GM19452 (cell line): ENCODE results near the gene DUS2.
"Not testable (repeated sequence)": the region's sequence is repeated elsewhere in the genome, so short reads cannot be mapped to it uniquely, and the experiment has no call there.

Experiments used
- ATAC-seq: cut with Tn5 transposase; IDR thresholded peaks from one replicate; pipeline ENCODE4 v1.9.1; 2021; ENCODE audit not compliant: unreplicated experiment

DUS2 gene

DNA sequence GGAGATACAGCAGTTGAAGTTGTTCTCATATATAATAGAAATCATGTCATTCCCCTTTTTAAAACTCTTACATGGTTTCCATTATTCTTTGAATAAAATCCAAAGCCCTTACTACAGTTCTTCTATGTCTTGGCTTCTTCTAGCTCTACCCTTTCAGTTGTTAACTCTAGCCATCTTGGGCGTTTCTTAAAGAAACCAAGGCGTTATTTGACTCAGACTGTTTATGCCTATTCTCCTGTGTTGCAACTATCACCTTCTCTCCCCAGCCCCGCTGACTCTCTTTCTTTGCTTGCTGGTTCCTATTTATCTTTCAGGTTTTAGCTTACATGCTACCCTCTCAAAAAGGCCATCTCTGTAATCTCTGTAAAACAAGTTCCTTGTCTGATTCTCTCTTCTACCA is 94.8 kb downstream of the DUS2 start:
- ATAC-seq: no peak

DNA sequence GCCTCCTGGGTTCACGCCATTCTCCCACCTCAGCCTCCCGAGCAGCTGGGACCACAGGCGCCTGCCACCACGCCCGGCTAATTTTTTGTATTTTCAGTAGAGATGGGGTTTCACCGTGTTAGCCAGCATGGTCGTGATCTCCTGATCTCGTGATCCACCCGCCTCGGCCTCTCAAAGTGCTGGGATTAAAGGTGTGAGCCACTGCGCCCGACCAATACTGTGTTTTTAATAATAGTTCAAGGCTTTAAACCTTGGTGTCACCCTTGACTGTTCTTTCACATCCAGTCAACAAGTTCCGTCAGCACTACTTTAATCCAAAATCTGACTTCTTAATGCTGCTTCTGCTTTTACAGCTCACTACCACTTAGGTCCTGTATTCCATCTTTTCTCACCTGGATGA is 95.9 kb downstream of the DUS2 start:
- not testable (repeated sequence) for ATAC-seq

DNA sequence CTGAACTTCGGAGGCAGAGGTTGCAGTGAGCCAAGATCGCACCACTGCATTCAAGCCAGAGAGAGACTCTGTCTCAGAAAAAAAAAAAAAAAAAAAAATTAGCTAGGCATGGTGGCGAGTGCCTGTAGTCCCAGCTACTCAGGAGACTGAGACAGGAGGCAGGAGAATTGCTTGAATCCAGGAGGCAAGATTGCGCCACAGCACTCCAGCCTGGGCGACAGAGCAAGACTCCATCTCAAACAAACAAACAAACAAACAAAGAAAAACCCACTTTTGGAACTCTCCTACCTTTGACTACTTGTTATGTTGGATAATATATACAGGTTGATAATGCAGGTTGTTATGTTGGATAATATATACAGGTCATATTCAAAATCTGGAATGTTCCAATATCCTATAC is 97.4 kb downstream of the DUS2 start:
- not testable (repeated sequence) for ATAC-seq

DNA sequence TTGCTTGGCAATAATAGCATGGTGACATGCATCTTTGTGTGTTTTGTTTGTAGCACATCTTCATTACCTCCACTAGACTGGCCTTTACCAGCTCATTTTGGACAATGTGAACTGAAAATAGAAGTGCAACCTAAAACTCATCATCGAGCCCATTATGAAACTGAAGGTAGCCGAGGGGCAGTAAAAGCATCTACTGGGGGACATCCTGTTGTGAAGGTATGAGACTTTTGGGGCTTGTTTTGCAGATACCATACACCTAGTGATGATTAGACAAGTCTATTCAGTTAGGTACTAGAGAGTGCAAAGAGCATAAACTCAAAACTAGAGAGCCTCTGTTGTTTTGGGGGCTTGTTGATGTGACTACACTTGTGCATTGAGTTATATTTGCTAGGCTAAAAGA is 103.3 kb downstream of the DUS2 start:
- no peak for ATAC-seq

DNA sequence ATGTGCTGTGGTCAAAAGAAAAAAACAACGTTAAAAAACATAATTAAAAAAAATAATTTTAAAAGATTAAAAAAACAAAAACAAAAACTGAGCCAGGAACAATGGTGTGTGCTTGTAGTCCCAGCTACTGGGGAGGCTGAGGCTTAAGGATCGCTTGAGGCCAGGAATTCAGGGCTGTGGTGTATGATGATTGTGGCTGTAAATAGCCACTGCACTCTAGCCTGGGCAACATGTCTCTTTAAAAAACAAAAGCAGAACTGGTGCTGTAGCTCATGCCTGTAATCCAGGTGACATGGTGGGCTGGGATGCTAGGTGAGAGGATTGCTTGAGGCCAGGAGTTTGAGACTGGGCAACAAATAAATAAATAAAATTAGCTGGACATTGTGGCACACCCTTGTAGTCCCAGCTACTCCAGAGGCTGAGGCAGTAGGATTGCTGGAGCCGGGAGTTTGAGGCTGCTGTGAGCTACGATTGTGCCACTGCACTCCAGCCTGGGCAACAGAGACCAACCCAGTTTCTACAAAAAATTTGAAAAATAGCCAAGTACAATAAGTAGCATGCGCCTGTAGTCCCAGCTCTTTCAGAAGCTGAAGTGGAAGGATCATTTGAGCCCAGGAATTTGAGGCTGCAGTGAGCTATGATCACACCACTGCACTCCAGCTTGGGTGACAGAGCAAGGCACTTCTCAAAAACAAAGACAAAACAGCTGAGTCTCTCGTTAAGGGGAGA is 105.7 kb downstream of the DUS2 start:
- ATAC-seq: no peak
